H1 (cell line): Measurements from ENCODE around the gene ARHGEF25. TPM values are rescaled to one million over a fixed set of nuclear protein-coding genes. Genes with fewer than 3 reads are reported as not detected.
A peak's percentile ranks its signal among the peaks of the same experiment; 100 is the strongest.

ENCODE experiments used
- CTCF ChIA-PET: fragments of 300-600 bp; sonication (Branson Sonifier 250); formaldehyde crosslinking; loops from one replicate; lab custom pipeline; 2021; ENCODE audit not compliant: partially characterized antibody; lab: Charles Lee
- POLR2A ChIA-PET: fragments of 300-600 bp; sonication (Branson Sonifier 250); formaldehyde crosslinking; loops from one replicate; lab custom pipeline; 2021; ENCODE audit warnings: inconsistent platforms; ENCODE audit not compliant: partially characterized antibody; lab: Charles Lee
- DNase-seq, 2 experiments: peaks; one replicate each; pipeline versions ENCODE4 v3.0.0 to v3.0.0-alpha.2; 2010 to 2022; ENCODE audit warnings: low spot score in 2 of 2, low read depth in 1 of 2, mixed read lengths in 1 of 2
- FAIRE-seq: peaks from 2 replicates; lab custom pipeline; 2011; peaks lifted over from hg19 to GRCh38; lab: Jason Lieb, UNC
- H2AFZ ChIP-seq: 2 replicates; pipeline ENCODE4 v1.8.1; 2012; ENCODE audit warnings: low read length, inconsistent platforms
- H2AK5ac ChIP-seq: 2 replicates; pipeline ENCODE4 v1.6.1; 2013; ENCODE audit warnings: low read depth, low read length
- H2BK120ac ChIP-seq: replicated peaks from 2 replicates; pipeline ENCODE3; 2013; ENCODE audit warnings: low read depth, low read length, inconsistent platforms
- H2BK12ac ChIP-seq: 2 replicates; pipeline ENCODE4 v1.6.1; 2013; ENCODE audit warnings: low read depth, low read length
- H2BK15ac ChIP-seq: 2 replicates; pipeline ENCODE4 v1.6.1; 2013; ENCODE audit warnings: low read length
- H2BK20ac ChIP-seq: 2 replicates; pipeline ENCODE4 v1.6.1; 2013; ENCODE audit warnings: low read length
- H2BK5ac ChIP-seq: 2 replicates; pipeline ENCODE4 v1.6.1; 2013; ENCODE audit warnings: low read depth, low read length
- H3K14ac ChIP-seq: 2 replicates; pipeline ENCODE4 v1.6.1; 2013; ENCODE audit warnings: inconsistent platforms; ENCODE audit not compliant: insufficient read length
- H3K18ac ChIP-seq: 2 replicates; pipeline ENCODE4 v1.6.1; 2013; ENCODE audit warnings: low read length; ENCODE audit errors: extremely low read depth
- H3K23ac ChIP-seq: 2 replicates; pipeline ENCODE4 v1.6.1; 2013; ENCODE audit warnings: inconsistent platforms; ENCODE audit not compliant: insufficient read length
- H3K23me2 ChIP-seq: 2 replicates; pipeline ENCODE4 v1.6.1; 2013; ENCODE audit warnings: low read depth, low read length
- H3K27ac ChIP-seq: 2 replicates; pipeline ENCODE4 v1.6.1; 2011; ENCODE audit warnings: low read depth, low read length, inconsistent platforms
- H3K27me3 ChIP-seq, 4 experiments: replicated peaks in 1 of 4; 1 replicate in 1 of 4; 2 replicates in 3 of 4; pipeline versions ENCODE4 v1.6.1 to v1.8.1; 2011 to 2013; ENCODE audit warnings: low read length in 3 of 4, mild to moderate bottlenecking in 3 of 4, inconsistent platforms in 2 of 4, mixed read lengths in 2 of 4, moderate library complexity in 1 of 4; ENCODE audit not compliant: control insufficient read depth in 3 of 4, insufficient read depth in 3 of 4; ENCODE audit errors: extremely low read depth in 1 of 4
- H3K36me3 ChIP-seq, 4 experiments: 2 replicates each; pipeline versions ENCODE4 v1.6.1 to v1.8.1; 2011 to 2013; ENCODE audit warnings: mild to moderate bottlenecking in 4 of 4, low read length in 3 of 4, moderate library complexity in 2 of 4, control low read depth in 1 of 4, inconsistent platforms in 1 of 4; ENCODE audit not compliant: insufficient read depth in 4 of 4, control insufficient read depth in 2 of 4
- H3K4ac ChIP-seq: replicated peaks from 2 replicates; pipeline ENCODE3; 2013; ENCODE audit warnings: low read length, low read depth, mixed read lengths, inconsistent platforms; ENCODE audit not compliant: insufficient read length
- H3K4me1 ChIP-seq, 4 experiments: replicated peaks in 1 of 4; 1 replicate in 1 of 4; 2 replicates in 3 of 4; pipeline versions ENCODE4 v1.6.1 to v1.8.1; 2011 to 2013; ENCODE audit warnings: low read length in 3 of 4, inconsistent platforms in 2 of 4, mixed read lengths in 1 of 4; ENCODE audit not compliant: insufficient read depth in 4 of 4, control insufficient read depth in 3 of 4
- H3K4me2 ChIP-seq, 2 experiments: 2 replicates each; pipeline versions ENCODE4 v1.6.1 to v1.8.1; 2011 to 2013; ENCODE audit warnings: low read depth in 2 of 2, low read length in 2 of 2, control low read depth in 1 of 2, inconsistent platforms in 1 of 2, mild to moderate bottlenecking in 1 of 2; ENCODE audit not compliant: insufficient read depth in 1 of 2
- H3K4me3 ChIP-seq, 4 experiments: fragments of 200-600, 300-600 bp in 1 of 4; sonication (generic), shearing (Covaris generic), sonication (Bioruptor Twin) in 1 of 4; 2 replicates each; pipeline versions ENCODE4 v1.5.1 to v1.8.1; 2011 to 2016; ENCODE audit warnings: low read length in 4 of 4, low read depth in 3 of 4, control low read depth in 2 of 4, inconsistent platforms in 2 of 4, mild to moderate bottlenecking in 2 of 4, mixed read lengths in 1 of 4, moderate library complexity in 1 of 4; ENCODE audit not compliant: insufficient read depth in 2 of 4; ENCODE audit errors: extremely low read depth in 1 of 4
- H3K56ac ChIP-seq: replicated peaks from 2 replicates; pipeline ENCODE3; 2013; ENCODE audit warnings: low read depth, mild to moderate bottlenecking, mixed read lengths, low read length, inconsistent platforms; ENCODE audit not compliant: insufficient read length
- H3K79me1 ChIP-seq: 2 replicates; pipeline ENCODE4 v1.6.1; 2013; ENCODE audit warnings: low read depth, low read length, control low read depth
- H3K79me2 ChIP-seq, 2 experiments: 2 replicates each; pipeline versions ENCODE4 v1.6.1 to v1.8.1; 2012 to 2013; ENCODE audit warnings: low read length in 2 of 2, mild to moderate bottlenecking in 2 of 2, inconsistent platforms in 1 of 2; ENCODE audit not compliant: insufficient read depth in 2 of 2, control insufficient read depth in 1 of 2
- H3K9ac ChIP-seq, 4 experiments: replicated peaks in 1 of 4; 1 replicate in 1 of 4; 2 replicates in 3 of 4; pipeline versions ENCODE4 v1.6.1 to v1.8.1; 2011 to 2013; ENCODE audit warnings: low read depth in 3 of 4, low read length in 3 of 4, control low read depth in 2 of 4, mild to moderate bottlenecking in 2 of 4, moderate library complexity in 2 of 4, inconsistent platforms in 1 of 4; ENCODE audit errors: extremely low read depth in 1 of 4
- H3K9me3 ChIP-seq, 2 experiments: 2 replicates each; pipeline versions ENCODE4 v1.6.1 to v1.8.1; 2012 to 2013; ENCODE audit warnings: mild to moderate bottlenecking in 2 of 2, moderate library complexity in 2 of 2, control low read depth in 1 of 2, inconsistent platforms in 1 of 2, low read depth in 1 of 2, low read length in 1 of 2, mixed read lengths in 1 of 2; ENCODE audit not compliant: insufficient read depth in 2 of 2
- H4K20me1 ChIP-seq, 2 experiments: replicated peaks in 1 of 2; 2 replicates each; pipeline versions ENCODE3 to v1.8.1; 2011 to 2013; ENCODE audit warnings: inconsistent platforms in 2 of 2, low read length in 2 of 2, mild to moderate bottlenecking in 1 of 2; ENCODE audit not compliant: insufficient read depth in 2 of 2, control insufficient read depth in 1 of 2
- H4K5ac ChIP-seq: 2 replicates; pipeline ENCODE4 v1.6.1; 2013; ENCODE audit warnings: low read length, low read depth, mixed read lengths, inconsistent platforms; ENCODE audit not compliant: insufficient read length
- H4K8ac ChIP-seq: 2 replicates; pipeline ENCODE4 v1.8.0; 2013; ENCODE audit warnings: mild to moderate bottlenecking, moderate library complexity, low read length, inconsistent platforms; ENCODE audit not compliant: insufficient read depth; ENCODE audit errors: extremely low read depth
- H4K91ac ChIP-seq: replicated peaks from 2 replicates; pipeline ENCODE3; 2013; ENCODE audit warnings: low read length, mixed read lengths, inconsistent platforms; ENCODE audit not compliant: insufficient read length
- ASH2L ChIP-seq: fragments of 200-600, 300-600 bp; sonication (generic); IDR thresholded peaks from one replicate; pipeline ENCODE4 v1.7.1; 2017; ENCODE audit warnings: low read length
- EGR1 ChIP-seq: IDR thresholded peaks from 2 replicates; pipeline ENCODE4 v1.6.1; 2011; ENCODE audit warnings: low read depth, low read length, borderline replicate concordance
- EZH2 ChIP-seq: fragments of 200-600 bp; sonication (generic); IDR thresholded peaks from 2 replicates; pipeline ENCODE4 v1.7.1; 2012; ENCODE audit warnings: low read depth, mild to moderate bottlenecking, moderate library complexity, low read length, inconsistent platforms; ENCODE audit not compliant: severe bottlenecking
- FOSL1 ChIP-seq: IDR thresholded peaks from 2 replicates; pipeline ENCODE4 v1.6.1; 2011; ENCODE audit warnings: mild to moderate bottlenecking, low read depth, low read length, moderate library complexity; ENCODE audit not compliant: insufficient read depth
- KDM1A ChIP-seq: fragments of 200-600, 300-600 bp; sonication (generic); IDR thresholded peaks from 2 replicates; pipeline ENCODE4 v1.7.1; 2016; ENCODE audit warnings: mild to moderate bottlenecking, low read length, borderline replicate concordance
- KDM4A ChIP-seq: IDR thresholded peaks from one replicate; pipeline ENCODE4 v1.7.1; 2012; ENCODE audit warnings: low read depth, mild to moderate bottlenecking, moderate library complexity, low read length, inconsistent platforms; ENCODE audit not compliant: severe bottlenecking
- SP1 ChIP-seq: IDR thresholded peaks from 2 replicates; pipeline ENCODE4 v1.6.1; 2011; ENCODE audit warnings: low read depth, low read length
- SP2 ChIP-seq: IDR thresholded peaks from 2 replicates; pipeline ENCODE4 v1.6.1; 2012; ENCODE audit warnings: mild to moderate bottlenecking, low read length, inconsistent platforms
- SRF ChIP-seq: IDR thresholded peaks from 2 replicates; pipeline ENCODE4 v1.6.1; 2011; ENCODE audit warnings: mild to moderate bottlenecking, low read depth, low read length, moderate library complexity
- TBP ChIP-seq: IDR thresholded peaks from 2 replicates; pipeline ENCODE4 v1.6.1; 2011; ENCODE audit warnings: low read depth, low read length, improper control_type of control experiment
- WGBS, 2 experiments: shearing (Covaris generic) in 1 of 2; methylation state at CpG; one replicate each; pipeline versions ENCODE4 v1.1.6 to v1.1.7; 2013 to 2015; ENCODE audit warnings: low lambda C conversion rate in 2 of 2, mixed read lengths in 2 of 2, inconsistent platforms in 1 of 2, low coverage in 1 of 2, missing lambda C conversion rate in 1 of 2; ENCODE audit not compliant: insufficient replicate concordance in 2 of 2, insufficient coverage in 1 of 2, insufficient read length in 1 of 2; ENCODE audit errors: extremely low coverage in 1 of 2, missing lambda C conversion rate in 1 of 2; 5-methylcytosine and 5-hydroxymethylcytosine counted together
- polyA plus RNA-seq, 7 experiments: library from polyadenylated mRNA; depleted of rRNA in 3 of 7; stranded (reverse) in 5 of 7; unstranded in 2 of 7; fragments of >200 nt in 5 of 7; fragments of 200-250 nt in 2 of 7; gene quantifications; 1 replicate in 5 of 7; 2 replicates in 1 of 7; 4 replicates in 1 of 7; pipeline versions ENCODE4 v1.2.1 to v1.2.3, GENCODE V29; 2011 to 2013; ENCODE audit warnings: missing spikeins in 2 of 7, mixed read lengths in 2 of 7
- total RNA-seq: library from RNA; stranded (reverse); fragmentation: NEBNext Ultra II Directional; extraction: Animal tissue kit (Norgen Biotek cat#: 25700); gene quantifications from 2 replicates; pipeline ENCODE4 v1.2.1, GENCODE V29; 2021
- TF ChIP-seq, protein P1 (sequence below): IDR thresholded peaks from 2 replicates; pipeline ENCODE4 v1.6.1; 2011; ENCODE audit warnings: low read depth, mild to moderate bottlenecking, low read length; ENCODE audit not compliant: insufficient read depth

Gene ARHGEF25
- total and polyA plus RNA-seq, 2 of the 8 experiments (the other 6 are each of a cell fraction or from before 2014, with no cell fraction given) = 5.9 to 8.8 TPM

DNA sequence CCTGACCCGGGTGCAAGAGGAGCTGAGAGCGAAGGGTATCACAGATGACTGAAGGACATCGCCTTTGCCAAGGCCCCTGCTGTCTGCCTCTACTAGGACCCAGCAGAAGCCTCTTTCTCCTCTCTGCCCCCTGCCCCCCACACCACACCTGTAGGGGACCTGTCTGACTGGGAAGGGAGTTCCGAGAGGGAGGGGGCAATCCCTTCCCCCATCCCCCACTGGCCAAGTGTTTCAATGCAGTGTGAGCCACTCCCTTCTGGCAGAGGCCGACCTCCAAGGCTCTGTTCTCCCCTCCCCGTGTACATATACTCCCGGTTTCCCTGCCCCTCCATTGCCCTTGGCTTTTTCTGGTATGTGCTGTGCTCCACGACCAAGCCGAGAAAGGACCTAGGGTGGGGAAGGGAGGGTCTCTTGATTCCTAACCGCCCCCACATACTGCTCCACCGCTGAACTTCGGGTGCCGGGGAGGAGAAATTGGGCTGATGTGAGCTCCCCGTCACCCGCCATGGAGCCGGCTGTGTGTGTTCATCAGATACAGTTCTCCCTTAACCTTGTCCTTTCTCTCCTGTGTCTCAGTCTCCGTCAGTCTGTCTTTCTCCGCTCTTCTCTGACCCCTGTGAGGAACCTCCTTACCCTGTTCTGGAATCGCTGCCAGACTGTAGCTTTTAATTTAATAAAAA lies 2.0 kb upstream of the ARHGEF25 start:
- Histone ChIP-seq H3K4me3 (peak overlapping the region; percentile 50 to 73 (median 56); a peak in 5 of 8 replicates), H3K4me2 (peak overlapping the region; percentile 88 to 97)
- peak; percentile 26 for TF ChIP-seq EZH2
- TF ChIP-seq EGR1 = peak; percentile 28; the same call in 1 of the 2 replicates
- TF ChIP-seq, protein P1, sequence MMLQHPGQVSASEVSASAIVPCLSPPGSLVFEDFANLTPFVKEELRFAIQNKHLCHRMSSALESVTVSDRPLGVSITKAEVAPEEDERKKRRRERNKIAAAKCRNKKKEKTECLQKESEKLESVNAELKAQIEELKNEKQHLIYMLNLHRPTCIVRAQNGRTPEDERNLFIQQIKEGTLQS = no peak
- TF ChIP-seq KDM4A = peak; percentile 14
- no peak for TF ChIP-seq SRF
- peak; percentile 37 for TF ChIP-seq ASH2L
- TF ChIP-seq SP1 = peak; percentile 71; the same call in 1 of the 2 replicates
- TF ChIP-seq FOSL1 = peak; percentile 81; the same call in 1 of the 2 replicates
- no peak for TF ChIP-seq TBP
- TF ChIP-seq SP2 = no peak
- TF ChIP-seq KDM1A = no peak

More for the DNA sequence above, 2.0 kb upstream of the ARHGEF25 start:
- Histone ChIP-seq H4K91ac (no peak overlapping the region), H3K27me3 (peaks cover 4 to 42% (median 30%) of the 10 kb centered on the region in 4 experiments), H4K8ac (no peak overlapping the region), H3K79me1 (no peaks in the 10 kb centered on the region; the same call in 1 of the 2 replicates), H4K5ac (no peak overlapping the region), H3K79me2 (peaks cover 0 to 10% of the 10 kb centered on the region in 2 experiments; a peak in 1 of 4 replicates), H3K27ac (no peak overlapping the region), H2BK15ac (0 out of 2 replicates have a peak overlapping the region, but pooled peaks have one; percentile 72), H3K56ac (no peak overlapping the region), H2BK120ac (peak overlapping the region; percentile 21), H4K20me1 (no peaks in the 10 kb centered on the region), H3K18ac (peak overlapping the region; percentile 66), H3K9ac (no peak overlapping the region), H2BK12ac (peak overlapping the region; percentile 35; the same call in 1 of the 2 replicates), H2BK20ac (no peak overlapping the region), H3K36me3 (peaks cover 0 to 5% (median 3%) of the 10 kb centered on the region in 4 experiments; a peak in 3 of 8 replicates), H3K4ac (no peak overlapping the region), H3K23ac (no peak overlapping the region), H2AK5ac (no peak overlapping the region), H3K23me2 (peaks cover 28% of the 10 kb centered on the region), H2AFZ (no peak overlapping the region), H2BK5ac (no peak overlapping the region), H3K14ac (no peak overlapping the region), H3K4me1 (peaks cover 8 to 17% (median 13%) of the 10 kb centered on the region in 4 experiments), H3K9me3 (no peaks in the 10 kb centered on the region)
- ChIA-PET POLR2A (interaction anchor here (0.9 to 7.7 kb wide), 19 partner anchors 9 to 148 kb away, joined by 3 to 60 read pairs (median 4); partner anchors contain the start of genes AGAP2, PIP4K2C and TSPAN31), CTCF (interaction anchor here (0.6 to 12.5 kb wide), 13 partner anchors 9 to 349 kb away, joined by 3 to 124 read pairs (median 5); partner anchors contain the start of genes OS9 and PIP4K2C)
- peak in 1 of 2 experiments; percentile 73 for DNase-seq
- WGBS, 2 experiments = 19% methylated on average over 19 of the region's 19 CpGs; no CpG with 5 or more reads in 1 of the 2 experiments
- FAIRE-seq = no peak
